ENCODE results near the gene GLT8D2.

GLT8D2 gene

DNA sequence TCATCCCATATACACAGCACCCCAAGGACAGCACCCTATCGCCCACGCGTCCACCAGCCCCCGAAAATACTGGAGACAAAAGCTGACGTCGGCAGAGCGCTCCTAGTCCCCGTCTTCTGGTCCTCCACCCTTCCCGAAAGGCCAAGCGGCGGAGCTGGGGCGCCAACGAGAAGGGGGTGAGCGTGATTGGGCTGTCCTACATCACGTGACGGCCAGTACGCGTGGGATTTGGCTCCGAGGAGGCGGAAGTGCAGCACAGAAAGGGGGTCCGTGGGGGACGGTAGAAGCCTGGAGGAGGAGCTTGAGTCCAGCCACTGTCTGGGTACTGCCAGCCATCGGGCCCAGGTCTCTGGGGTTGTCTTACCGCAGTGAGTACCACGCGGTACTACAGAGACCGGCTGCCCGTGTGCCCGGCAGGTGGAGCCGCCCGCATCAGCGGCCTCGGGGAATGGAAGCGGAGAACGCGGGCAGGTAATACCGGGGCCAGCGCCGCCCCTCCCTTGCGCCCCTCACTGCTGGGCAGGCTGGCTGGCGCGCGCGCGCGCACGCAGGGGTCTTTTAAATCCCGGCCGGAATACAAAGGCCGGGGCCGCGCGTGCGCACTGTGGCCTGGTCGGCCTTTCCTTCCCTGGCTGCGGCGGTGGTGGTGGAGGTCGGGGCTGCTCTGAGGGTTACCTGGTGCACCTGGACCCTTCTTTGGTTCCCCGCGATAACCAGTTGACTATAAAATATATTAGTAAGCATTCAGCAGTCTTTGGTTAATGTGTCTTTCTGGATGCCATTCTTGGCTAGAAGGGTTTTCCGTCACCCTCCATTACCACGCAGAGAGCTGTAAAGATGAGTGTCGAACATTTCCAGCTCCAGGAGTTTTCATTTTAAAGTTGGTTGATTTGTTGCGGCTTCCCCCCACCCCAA lies 84.1 kb downstream of the GLT8D2 start, which contains the start of gene TDG:
TSS of gene TDG (plus strand) at position 283 of the 915 bp plus-strand sequence. CDS start at position 449, 166 bp downstream.
- TF ChIP-seq ZNF565 (CRISPR knock-in tag; conservative IDR thresholded peaks at IDR 0.05; ENCODE audit: low read depth), result no peak
- TF ChIP-seq PPARA (CRISPR knock-in tag; IDR thresholded peaks at IDR 0.05; ENCODE audit: borderline replicate concordance), result no peak
- TF ChIP-seq ZNF70 (CRISPR knock-in tag; IDR thresholded peaks at IDR 0.05), result peak; percentile 61; the same call in 1 of the 2 replicates
- TF ChIP-seq ZFP3 (CRISPR knock-in tag; IDR thresholded peaks at IDR 0.05), result peak; percentile 45; the same call in 1 of the 2 replicates
- TF ChIP-seq OSR1 (CRISPR knock-in tag; IDR thresholded peaks at IDR 0.05), result no peak
- peak; percentile 97 for ATAC-seq

- no peak for ATAC-seq
- no peak for TF ChIP-seq ARNTL (CRISPR knock-in tag; IDR thresholded peaks at IDR 0.05; ENCODE audit: borderline replicate concordance, low read depth)
- TF ChIP-seq CSRNP3 (CRISPR knock-in tag; IDR thresholded peaks at IDR 0.05), result no peak
- TF ChIP-seq, protein P1, sequence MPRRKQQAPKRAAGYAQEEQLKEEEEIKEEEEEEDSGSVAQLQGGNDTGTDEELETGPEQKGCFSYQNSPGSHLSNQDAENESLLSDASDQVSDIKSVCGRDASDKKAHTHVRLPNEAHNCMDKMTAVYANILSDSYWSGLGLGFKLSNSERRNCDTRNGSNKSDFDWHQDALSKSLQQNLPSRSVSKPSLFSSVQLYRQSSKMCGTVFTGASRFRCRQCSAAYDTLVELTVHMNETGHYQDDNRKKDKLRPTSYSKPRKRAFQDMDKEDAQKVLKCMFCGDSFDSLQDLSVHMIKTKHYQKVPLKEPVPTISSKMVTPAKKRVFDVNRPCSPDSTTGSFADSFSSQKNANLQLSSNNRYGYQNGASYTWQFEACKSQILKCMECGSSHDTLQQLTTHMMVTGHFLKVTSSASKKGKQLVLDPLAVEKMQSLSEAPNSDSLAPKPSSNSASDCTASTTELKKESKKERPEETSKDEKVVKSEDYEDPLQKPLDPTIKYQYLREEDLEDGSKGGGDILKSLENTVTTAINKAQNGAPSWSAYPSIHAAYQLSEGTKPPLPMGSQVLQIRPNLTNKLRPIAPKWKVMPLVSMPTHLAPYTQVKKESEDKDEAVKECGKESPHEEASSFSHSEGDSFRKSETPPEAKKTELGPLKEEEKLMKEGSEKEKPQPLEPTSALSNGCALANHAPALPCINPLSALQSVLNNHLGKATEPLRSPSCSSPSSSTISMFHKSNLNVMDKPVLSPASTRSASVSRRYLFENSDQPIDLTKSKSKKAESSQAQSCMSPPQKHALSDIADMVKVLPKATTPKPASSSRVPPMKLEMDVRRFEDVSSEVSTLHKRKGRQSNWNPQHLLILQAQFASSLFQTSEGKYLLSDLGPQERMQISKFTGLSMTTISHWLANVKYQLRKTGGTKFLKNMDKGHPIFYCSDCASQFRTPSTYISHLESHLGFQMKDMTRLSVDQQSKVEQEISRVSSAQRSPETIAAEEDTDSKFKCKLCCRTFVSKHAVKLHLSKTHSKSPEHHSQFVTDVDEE (CRISPR knock-in tag; IDR thresholded peaks at IDR 0.05), result no peak
Observed at GRCh38 chr12:103965255-103965589, 84.8 kb downstream of the GLT8D2 start.

DNA sequence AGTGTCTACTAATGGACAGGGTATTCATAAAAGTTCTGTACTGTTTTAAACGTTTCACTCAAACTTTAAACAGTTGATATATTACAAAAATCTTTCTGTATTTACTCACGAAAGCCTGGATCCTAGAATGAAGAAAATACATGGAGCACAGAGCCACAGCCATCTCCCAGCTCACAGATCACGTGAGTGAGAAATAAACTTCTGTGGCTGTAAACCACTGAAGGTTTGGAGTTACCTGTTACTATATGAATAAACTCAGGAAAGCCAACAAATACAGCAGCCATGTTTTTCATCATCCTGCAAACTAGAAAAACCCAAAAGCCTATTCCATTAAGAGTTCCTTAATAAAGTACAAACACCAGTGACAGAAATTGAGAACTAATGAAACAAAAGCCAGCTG lies 85.2 kb downstream of the GLT8D2 start:
- TF ChIP-seq TOX (CRISPR knock-in tag; IDR thresholded peaks at IDR 0.05; ENCODE audit: borderline replicate concordance) (no peak), GLIS3 (CRISPR knock-in tag; IDR thresholded peaks at IDR 0.05) (no peak), BACH2 (CRISPR knock-in tag; IDR thresholded peaks at IDR 0.05; ENCODE audit: borderline replicate concordance) (no peak), RARB (CRISPR knock-in tag; IDR thresholded peaks at IDR 0.05) (no peak), ZNF565 (CRISPR knock-in tag; conservative IDR thresholded peaks at IDR 0.05; ENCODE audit: low read depth) (no peak)

DNA sequence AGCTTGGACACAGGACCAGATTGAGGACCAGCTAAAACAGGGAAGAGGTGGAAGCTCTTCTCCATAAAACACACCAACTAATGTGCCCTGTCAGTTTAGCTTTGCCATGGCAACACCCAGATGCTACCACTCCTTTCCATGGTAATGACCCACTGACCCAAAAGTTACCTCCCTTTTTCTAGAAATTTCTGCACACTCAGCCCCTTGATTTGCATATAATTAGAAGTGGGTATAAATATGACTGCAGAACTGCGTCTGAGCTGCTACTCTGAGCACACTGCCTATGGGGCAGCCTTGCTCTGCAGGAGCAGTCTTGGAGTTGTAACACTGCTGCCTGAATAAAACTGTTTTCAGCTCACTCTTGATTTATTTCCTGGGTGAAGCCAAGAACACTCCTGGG lies 87.5 kb downstream of the GLT8D2 start:
- TF ChIP-seq ZNF8 (CRISPR knock-in tag; IDR thresholded peaks at IDR 0.05) (no peak), ZFP30 (CRISPR knock-in tag; IDR thresholded peaks at IDR 0.05) (no peak), ZFP3 (CRISPR knock-in tag; IDR thresholded peaks at IDR 0.05) (no peak), ZNF565 (CRISPR knock-in tag; conservative IDR thresholded peaks at IDR 0.05; ENCODE audit: low read depth) (no peak)
- no peak for ATAC-seq

More for the DNA sequence above, 85.2 kb downstream of the GLT8D2 start:
- no peak for ATAC-seq

GRCh38 chr12:103960616-103961227 lies 89.3 kb downstream of the GLT8D2 start:
- no peak for ATAC-seq
- no peak for TF ChIP-seq PPARA (CRISPR knock-in tag; IDR thresholded peaks at IDR 0.05; ENCODE audit: borderline replicate concordance)
- TF ChIP-seq TOX (CRISPR knock-in tag; IDR thresholded peaks at IDR 0.05; ENCODE audit: borderline replicate concordance), result no peak
- no peak for TF ChIP-seq GLIS3 (CRISPR knock-in tag; IDR thresholded peaks at IDR 0.05)
- TF ChIP-seq ARNTL (CRISPR knock-in tag; IDR thresholded peaks at IDR 0.05; ENCODE audit: borderline replicate concordance, low read depth), result no peak
- TF ChIP-seq ZFP30 (CRISPR knock-in tag; IDR thresholded peaks at IDR 0.05), result no peak
- no peak for TF ChIP-seq SNAI2 (CRISPR knock-in tag; IDR thresholded peaks at IDR 0.05)
- no peak for TF ChIP-seq ZFP3 (CRISPR knock-in tag; IDR thresholded peaks at IDR 0.05)
- no peak for TF ChIP-seq BACH2 (CRISPR knock-in tag; IDR thresholded peaks at IDR 0.05; ENCODE audit: borderline replicate concordance)
- no peak for TF ChIP-seq RARB (CRISPR knock-in tag; IDR thresholded peaks at IDR 0.05)
- no peak for TF ChIP-seq PATZ1 (CRISPR knock-in tag; IDR thresholded peaks at IDR 0.05; ENCODE audit: borderline replicate concordance)
- TF ChIP-seq, protein P2, sequence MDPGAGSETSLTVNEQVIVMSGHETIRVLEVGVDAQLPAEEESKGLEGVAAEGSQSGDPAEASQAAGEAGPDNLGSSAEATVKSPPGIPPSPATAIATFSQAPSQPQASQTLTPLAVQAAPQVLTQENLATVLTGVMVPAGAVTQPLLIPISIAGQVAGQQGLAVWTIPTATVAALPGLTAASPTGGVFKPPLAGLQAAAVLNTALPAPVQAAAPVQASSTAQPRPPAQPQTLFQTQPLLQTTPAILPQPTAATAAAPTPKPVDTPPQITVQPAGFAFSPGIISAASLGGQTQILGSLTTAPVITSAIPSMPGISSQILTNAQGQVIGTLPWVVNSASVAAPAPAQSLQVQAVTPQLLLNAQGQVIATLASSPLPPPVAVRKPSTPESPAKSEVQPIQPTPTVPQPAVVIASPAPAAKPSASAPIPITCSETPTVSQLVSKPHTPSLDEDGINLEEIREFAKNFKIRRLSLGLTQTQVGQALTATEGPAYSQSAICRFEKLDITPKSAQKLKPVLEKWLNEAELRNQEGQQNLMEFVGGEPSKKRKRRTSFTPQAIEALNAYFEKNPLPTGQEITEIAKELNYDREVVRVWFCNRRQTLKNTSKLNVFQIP (CRISPR knock-in tag; IDR thresholded peaks at IDR 0.05; ENCODE audit: borderline replicate concordance, low read depth), result no peak
- no peak for TF ChIP-seq ZNF565 (CRISPR knock-in tag; conservative IDR thresholded peaks at IDR 0.05; ENCODE audit: low read depth)
- TF ChIP-seq, protein P3, sequence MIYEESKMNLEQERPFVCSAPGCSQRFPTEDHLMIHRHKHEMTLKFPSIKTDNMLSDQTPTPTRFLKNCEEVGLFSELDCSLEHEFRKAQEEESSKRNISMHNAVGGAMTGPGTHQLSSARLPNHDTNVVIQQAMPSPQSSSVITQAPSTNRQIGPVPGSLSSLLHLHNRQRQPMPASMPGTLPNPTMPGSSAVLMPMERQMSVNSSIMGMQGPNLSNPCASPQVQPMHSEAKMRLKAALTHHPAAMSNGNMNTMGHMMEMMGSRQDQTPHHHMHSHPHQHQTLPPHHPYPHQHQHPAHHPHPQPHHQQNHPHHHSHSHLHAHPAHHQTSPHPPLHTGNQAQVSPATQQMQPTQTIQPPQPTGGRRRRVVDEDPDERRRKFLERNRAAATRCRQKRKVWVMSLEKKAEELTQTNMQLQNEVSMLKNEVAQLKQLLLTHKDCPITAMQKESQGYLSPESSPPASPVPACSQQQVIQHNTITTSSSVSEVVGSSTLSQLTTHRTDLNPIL (CRISPR knock-in tag; IDR thresholded peaks at IDR 0.05; ENCODE audit: low read depth), result no peak
- no peak for TF ChIP-seq ZNF8 (CRISPR knock-in tag; IDR thresholded peaks at IDR 0.05)
- no peak for TF ChIP-seq ZNF70 (CRISPR knock-in tag; IDR thresholded peaks at IDR 0.05)
- no peak for TF ChIP-seq TCF4 (CRISPR knock-in tag; IDR thresholded peaks at IDR 0.05; ENCODE audit: borderline replicate concordance)
- no peak for TF ChIP-seq ISL1 (CRISPR knock-in tag; IDR thresholded peaks at IDR 0.05)
- no peak for TF ChIP-seq OSR1 (CRISPR knock-in tag; IDR thresholded peaks at IDR 0.05)

Data from SK-N-SH treated with all-trans-retinoic acid at 6 μM for 48 hours (cell line).